GM20000 (cell line): ENCODE measurements around the gene PPP1CA.

ENCODE experiments used
- DNase-seq: peaks from one replicate; pipeline ENCODE4 v3.0.0; 2012; ENCODE audit warnings: low spot score
- CTCF ChIP-seq: IDR thresholded peaks from 2 replicates; pipeline ENCODE4 v1.5.1; 2012; ENCODE audit warnings: mild to moderate bottlenecking, control low read depth; ENCODE audit errors: extremely low read depth, missing control alignments

Gene PPP1CA

GRCh38 chr11:67379061-67380058, 22.3 kb downstream of the PPP1CA start:
- TF ChIP-seq CTCF: no peak
- no peak for DNase-seq

GRCh38 chr11:67378544-67378943, 23.1 kb downstream of the PPP1CA start:
- DNase-seq: no peak
- no peak for TF ChIP-seq CTCF

GRCh38 chr11:67376873-67377808, 24.5 kb downstream of the PPP1CA start:
- DNase-seq: no peak
- no peak for TF ChIP-seq CTCF

GRCh38 chr11:67376063-67376820, 25.4 kb downstream of the PPP1CA start:
- TF ChIP-seq CTCF: no peak
- DNase-seq: no peak

GRCh38 chr11:67375320-67376055, 26.2 kb downstream of the PPP1CA start:
- DNase-seq: no peak
- no peak for TF ChIP-seq CTCF

GRCh38 chr11:67374571-67375281, 26.9 kb downstream of the PPP1CA start:
- no peak for DNase-seq
- no peak for TF ChIP-seq CTCF
